Epithelial cell of esophagus (primary cell): ENCODE results near the gene ZNF780A.

ENCODE experiments used
- DNase-seq: peaks from one replicate; pipeline ENCODE4 v3.0.0; 2010; ENCODE audit warnings: low read depth
- H3K4me3 ChIP-seq: 2 replicates; pipeline ENCODE4 v1.5.1; 2011; ENCODE audit warnings: mild to moderate bottlenecking, low read length, control low read depth
- CTCF ChIP-seq: IDR thresholded peaks from 2 replicates; pipeline ENCODE4 v1.5.1; 2011; ENCODE audit warnings: low read depth, mild to moderate bottlenecking, low read length, control low read depth, inconsistent platforms; ENCODE audit not compliant: insufficient read depth; ENCODE audit errors: missing control alignments

ZNF780A gene

GRCh38 chr19:40081411-40081810 lies 9.3 kb downstream of the ZNF780A start:
- TF ChIP-seq CTCF = no peak
- no peak overlapping the region for H3K4me3 ChIP-seq
- no peak for DNase-seq

GRCh38 chr19:40080289-40080688 lies 10.5 kb downstream of the ZNF780A start:
- H3K4me3 ChIP-seq = no peak overlapping the region
- no peak for DNase-seq
- TF ChIP-seq CTCF = no peak

- H3K4me3 ChIP-seq = no peak overlapping the region
- no peak for DNase-seq
- no peak for TF ChIP-seq CTCF
These were observed 12.4 kb downstream of the ZNF780A start for GRCh38 chr19:40078377-40078776.

GRCh38 chr19:40070058-40070457 lies 20.7 kb downstream of the ZNF780A start:
- TF ChIP-seq CTCF = no peak
- H3K4me3 ChIP-seq = no peak overlapping the region
- DNase-seq = no peak

GRCh38 chr19:40059624-40060023 lies 31.1 kb downstream of the ZNF780A start:
- no peak for TF ChIP-seq CTCF
- H3K4me3 ChIP-seq = no peak overlapping the region
- DNase-seq = no peak

GRCh38 chr19:40057166-40057565 lies 33.6 kb downstream of the ZNF780A start:
- no peak for DNase-seq
- no peak for TF ChIP-seq CTCF
- H3K4me3 ChIP-seq = no peak overlapping the region

- peak overlapping the region; percentile 81 for H3K4me3 ChIP-seq
- DNase-seq = no peak
- no peak for TF ChIP-seq CTCF
These were observed 34.2 kb downstream of the ZNF780A start for GRCh38 chr19:40056505-40056904.
